Activated CD8-positive, alpha-beta T cell treated with anti-CD3 and anti-CD28 coated beads for 36 hours (primary cell): Measurements from ENCODE around the gene ZNF804B. TPM values are rescaled to one million over a fixed set of nuclear protein-coding genes. Genes with fewer than 3 reads are reported as not detected.

Experiments
- ATAC-seq: fragments of 200-7000 bp; cut with Tn5 transposase; one replicate; pipeline ENCODE4 v1.10.0; 2021; ENCODE audit warnings: mild to moderate bottlenecking, moderate library complexity
- CTCF ChIA-PET: fragments of 350-600 bp; sonication (Branson Sonifier 250); formaldehyde crosslinking; loops from one replicate; lab custom pipeline; 2021; ENCODE audit warnings: antibody characterized with exemption; lab: Charles Lee
- POLR2A ChIA-PET: fragments of 350-600 bp; sonication (Branson Sonifier 250); formaldehyde crosslinking; loops from one replicate; lab custom pipeline; 2021; ENCODE audit warnings: antibody characterized with exemption; lab: Charles Lee
- DNase-seq: peaks from one replicate; pipeline ENCODE4 v3.0.0-alpha.2; 2020
- H3K27ac Mint-ChIP-seq: one replicate; pipeline ENCODE4 v1.8.0; 2021; ENCODE audit warnings: mild to moderate bottlenecking, mixed read lengths
- H3K27me3 Mint-ChIP-seq: one replicate; pipeline ENCODE4 v1.8.0; 2021; ENCODE audit warnings: mixed read lengths
- H3K36me3 Mint-ChIP-seq: one replicate; pipeline ENCODE4 v1.8.0; 2021; ENCODE audit warnings: low read depth, mixed read lengths
- H3K4me1 Mint-ChIP-seq: one replicate; pipeline ENCODE4 v1.8.0; 2021; ENCODE audit warnings: low read depth, mixed read lengths
- H3K4me3 Mint-ChIP-seq: one replicate; pipeline ENCODE4 v1.8.0; 2021; ENCODE audit warnings: mild to moderate bottlenecking, moderate library complexity, mixed read lengths
- H3K9me3 Mint-ChIP-seq: one replicate; pipeline ENCODE4 v1.8.0; 2021; ENCODE audit warnings: mixed read lengths
- intact Hi-C: fragments of 100-400 bp; cut with micrococcal nuclease; formaldehyde crosslinking; loops from one replicate; pipeline ENCODE4 v1.10.0; 2022
- total RNA-seq, 2 experiments: library from RNA; stranded (reverse); gene quantifications; one replicate each; pipeline ENCODE4 v1.2.3, GENCODE V29; 2021
- TF ChIP-seq, protein P1 (sequence below): fragments of 200-600 bp; IDR thresholded peaks from one replicate; pipeline ENCODE4 v1.8.0; 2022; ENCODE audit warnings: antibody characterized with exemption, mild to moderate bottlenecking

The ZNF804B gene
- total RNA-seq, 2 experiments from 2014 or later, result not detected

DNA sequence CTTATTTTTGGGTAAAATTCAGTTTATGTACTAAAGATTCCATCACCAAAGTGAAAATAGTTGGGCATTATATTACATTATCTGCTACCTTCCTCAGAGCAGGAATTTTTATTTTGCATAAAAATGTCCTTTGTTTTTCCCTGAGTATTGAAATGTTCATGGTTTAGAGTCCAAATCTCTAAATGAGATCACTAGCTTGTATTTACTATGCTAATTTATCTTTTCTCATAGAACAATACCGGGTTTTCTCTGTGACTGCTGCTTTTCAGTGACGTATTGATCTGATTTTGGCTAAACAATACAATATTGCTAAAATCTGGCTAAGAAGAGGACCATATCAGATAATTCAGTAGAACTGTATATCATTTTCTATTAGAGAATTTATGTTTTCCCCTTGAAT, 125.6 kb downstream of the ZNF804B start:
- no peak for ATAC-seq
- Mint-ChIP-seq H3K27me3 (no peaks in the 10 kb centered on the region), H3K4me3 (no peak overlapping the region), H3K9me3 (no peaks in the 10 kb centered on the region), H3K4me1 (no peaks in the 10 kb centered on the region), H3K27ac (no peak overlapping the region), H3K36me3 (no peaks in the 10 kb centered on the region)
- CTCF ChIA-PET, result no interaction called here
- intact Hi-C loops, result no loop called here
- POLR2A ChIA-PET, result no interaction called here
- no peak for DNase-seq
- TF ChIP-seq, protein P1, sequence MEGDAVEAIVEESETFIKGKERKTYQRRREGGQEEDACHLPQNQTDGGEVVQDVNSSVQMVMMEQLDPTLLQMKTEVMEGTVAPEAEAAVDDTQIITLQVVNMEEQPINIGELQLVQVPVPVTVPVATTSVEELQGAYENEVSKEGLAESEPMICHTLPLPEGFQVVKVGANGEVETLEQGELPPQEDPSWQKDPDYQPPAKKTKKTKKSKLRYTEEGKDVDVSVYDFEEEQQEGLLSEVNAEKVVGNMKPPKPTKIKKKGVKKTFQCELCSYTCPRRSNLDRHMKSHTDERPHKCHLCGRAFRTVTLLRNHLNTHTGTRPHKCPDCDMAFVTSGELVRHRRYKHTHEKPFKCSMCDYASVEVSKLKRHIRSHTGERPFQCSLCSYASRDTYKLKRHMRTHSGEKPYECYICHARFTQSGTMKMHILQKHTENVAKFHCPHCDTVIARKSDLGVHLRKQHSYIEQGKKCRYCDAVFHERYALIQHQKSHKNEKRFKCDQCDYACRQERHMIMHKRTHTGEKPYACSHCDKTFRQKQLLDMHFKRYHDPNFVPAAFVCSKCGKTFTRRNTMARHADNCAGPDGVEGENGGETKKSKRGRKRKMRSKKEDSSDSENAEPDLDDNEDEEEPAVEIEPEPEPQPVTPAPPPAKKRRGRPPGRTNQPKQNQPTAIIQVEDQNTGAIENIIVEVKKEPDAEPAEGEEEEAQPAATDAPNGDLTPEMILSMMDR, result no peak

DNA sequence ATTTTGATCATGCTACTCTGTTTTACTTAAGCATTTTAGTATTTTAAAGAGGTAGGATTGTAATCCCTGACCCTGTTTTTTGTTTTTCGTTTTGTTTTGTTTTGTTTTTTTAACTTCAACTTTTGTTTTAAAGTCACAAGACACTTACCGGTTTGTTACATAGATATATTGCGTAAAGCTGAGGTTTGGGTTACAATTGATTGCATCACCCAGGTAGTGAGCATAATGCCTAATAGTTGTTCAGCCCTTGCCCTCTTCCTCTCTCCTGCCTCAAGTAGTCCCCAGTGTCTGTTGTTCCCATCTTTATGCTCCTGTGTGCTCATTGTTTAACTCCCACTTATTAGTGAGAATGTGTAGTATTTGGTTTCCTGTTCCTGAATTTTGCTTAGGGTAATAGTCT, 129.2 kb downstream of the ZNF804B start:
- TF ChIP-seq, protein P1, result no peak
- no peak for ATAC-seq
- Mint-ChIP-seq H3K9me3 (no peaks in the 10 kb centered on the region), H3K36me3 (no peaks in the 10 kb centered on the region), H3K4me1 (no peaks in the 10 kb centered on the region), H3K4me3 (no peak overlapping the region), H3K27ac (no peak overlapping the region), H3K27me3 (no peaks in the 10 kb centered on the region)
- CTCF ChIA-PET, result no interaction called here
- intact Hi-C loops, result no loop called here
- no peak for DNase-seq
- POLR2A ChIA-PET, result no interaction called here

DNA sequence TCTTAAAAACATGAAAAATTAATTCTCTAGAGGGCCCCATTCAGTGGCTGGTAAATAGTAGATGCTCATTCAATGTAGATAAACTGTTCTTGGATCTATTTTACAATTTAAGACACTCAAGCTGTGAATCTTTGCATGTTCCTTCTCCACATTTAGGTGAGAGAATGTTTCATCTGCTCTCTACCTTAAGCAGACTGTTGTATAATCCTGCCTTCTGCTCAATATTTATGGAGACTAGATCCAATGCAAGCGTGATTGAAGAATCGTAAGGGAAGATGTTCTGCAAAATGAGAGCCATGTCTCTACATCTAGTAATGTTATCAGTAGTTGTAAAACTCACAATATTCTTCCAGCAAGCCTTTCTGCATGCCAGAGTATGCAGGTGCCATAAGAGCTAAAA, 151.0 kb downstream of the ZNF804B start:
- no peaks in the 10 kb centered on the region for H3K9me3 Mint-ChIP-seq
- no peaks in the 10 kb centered on the region for H3K36me3 Mint-ChIP-seq
- TF ChIP-seq, protein P1, result no peak
- H3K4me3 Mint-ChIP-seq, result no peak overlapping the region
- DNase-seq, result no peak
- no peaks in the 10 kb centered on the region for H3K27me3 Mint-ChIP-seq
- intact Hi-C loops, result no loop called here
- POLR2A ChIA-PET, result no interaction called here
- no peaks in the 10 kb centered on the region for H3K4me1 Mint-ChIP-seq
- no peak for ATAC-seq
- CTCF ChIA-PET, result no interaction called here
- H3K27ac Mint-ChIP-seq, result no peak overlapping the region

DNA sequence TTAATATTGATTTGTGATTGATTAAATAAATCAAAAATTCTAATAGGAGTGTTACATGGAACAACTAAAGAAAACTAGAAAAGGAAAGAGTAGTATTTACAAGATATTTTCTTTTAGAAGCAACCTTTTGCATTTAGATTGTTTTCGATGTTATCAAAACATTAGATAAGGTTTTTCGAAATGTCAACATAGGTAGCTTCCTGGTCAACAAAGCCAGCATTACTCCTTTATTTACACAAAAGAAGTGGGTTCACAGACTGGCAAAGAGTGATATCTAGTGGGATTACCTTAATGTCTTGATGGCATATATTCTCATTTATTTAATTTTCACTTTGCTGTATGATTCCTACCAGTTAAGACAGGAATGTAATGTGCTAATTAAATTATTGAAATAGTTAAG, 153.4 kb downstream of the ZNF804B start:
- ATAC-seq, result no peak
- no peaks in the 10 kb centered on the region for H3K9me3 Mint-ChIP-seq
- intact Hi-C loops, result no loop called here
- no peak for DNase-seq
- TF ChIP-seq, protein P1, result no peak
- ChIA-PET CTCF (no interaction called here), POLR2A (no interaction called here)
- H3K27ac Mint-ChIP-seq, result no peak overlapping the region
- no peaks in the 10 kb centered on the region for H3K36me3 Mint-ChIP-seq
- H3K4me1 Mint-ChIP-seq, result no peaks in the 10 kb centered on the region
- H3K27me3 Mint-ChIP-seq, result no peaks in the 10 kb centered on the region
- no peak overlapping the region for H3K4me3 Mint-ChIP-seq

DNA sequence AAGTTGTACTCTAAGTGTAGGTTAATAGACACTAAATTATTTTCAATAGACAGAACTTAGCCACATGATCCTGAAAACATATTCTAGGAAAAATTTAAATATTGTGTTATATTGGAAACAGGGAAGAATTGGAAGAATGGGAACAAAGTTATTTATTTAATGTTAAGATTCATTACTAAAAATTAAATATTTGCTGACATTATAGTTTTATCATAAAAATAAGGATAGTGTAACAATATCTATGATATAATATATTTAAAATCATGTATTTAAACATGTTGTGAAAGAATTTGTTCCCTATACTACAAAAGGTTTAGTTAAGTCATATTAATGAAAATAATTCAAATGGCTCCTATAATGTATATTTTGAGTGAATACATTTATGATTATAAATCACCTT, 156.1 kb downstream of the ZNF804B start:
- POLR2A ChIA-PET, result no interaction called here
- intact Hi-C loops, result no loop called here
- Mint-ChIP-seq H3K27me3 (no peaks in the 10 kb centered on the region), H3K4me1 (no peaks in the 10 kb centered on the region), H3K27ac (no peak overlapping the region), H3K36me3 (no peaks in the 10 kb centered on the region), H3K4me3 (no peak overlapping the region), H3K9me3 (no peaks in the 10 kb centered on the region)
- ATAC-seq (no peak), DNase-seq (no peak)
- CTCF ChIA-PET, result no interaction called here
- TF ChIP-seq, protein P1, result no peak
